Left lung (tissue), 10 donors: ENCODE results near the gene KCTD10. TPM values are rescaled to one million over a fixed set of nuclear protein-coding genes. Genes with fewer than 3 reads are reported as not detected.

ENCODE experiments used
- ATAC-seq: fragments of 200-7000 bp; cut with Tn5 transposase; one replicate; pipeline ENCODE4 v1.9.1; 2020; ENCODE audit warnings: moderate library complexity
- DNase-seq, 4 donors: peaks; one replicate each; pipeline ENCODE4 v3.0.0-alpha.2; 2013 to 2020
- H3K27ac ChIP-seq, 2 donors: fragments of 200-600 bp; sonication (generic) in 1 of 2; one replicate each; pipeline versions ENCODE4 v1.5.0 to v1.8.0; 2020 to 2021
- H3K27me3 ChIP-seq, 2 donors: fragments of 200-600 bp; sonication (generic) in 1 of 2; one replicate each; pipeline versions ENCODE4 v1.5.0 to v1.8.0; 2020 to 2021
- H3K36me3 ChIP-seq, 2 donors: fragments of 200-600 bp; sonication (generic) in 1 of 2; one replicate each; pipeline versions ENCODE4 v1.5.0 to v1.8.0; 2020 to 2021
- H3K4me1 ChIP-seq, 2 donors: fragments of 200-600 bp; one replicate each; pipeline ENCODE4 v1.8.0; 2021
- H3K4me3 ChIP-seq, 2 donors: fragments of 200-600 bp; sonication (generic) in 1 of 2; one replicate each; pipeline versions ENCODE4 v1.5.0 to v1.8.0; 2020 to 2021; ENCODE audit warnings: mild to moderate bottlenecking in 1 of 2
- H3K9me3 ChIP-seq, 2 donors: fragments of 200-600 bp; sonication (generic) in 1 of 2; one replicate each; pipeline versions ENCODE4 v1.5.0 to v1.8.0; 2020 to 2021
- CTCF ChIP-seq, 2 donors: fragments of 200-600 bp; sonication (generic) in 1 of 2; IDR thresholded peaks; one replicate each; pipeline versions ENCODE4 v1.5.0 to v1.8.0; 2021; ENCODE audit warnings: antibody characterized with exemption in 2 of 2
- intact Hi-C, 2 donors: fragments of 100-400 bp; cut with DNase I; formaldehyde crosslinking; loops; one replicate each; pipeline versions ENCODE4 v1.11.2 to v1.14.2; 2022
- polyA plus RNA-seq, 6 donors: library from polyadenylated mRNA; unstranded; fragments of 120-200 nt; gene quantifications; one replicate each; pipeline ENCODE4 v1.2.1, GENCODE V29; 2013; ENCODE audit not compliant: insufficient read length in 6 of 6
- total RNA-seq, 2 donors: library from RNA; stranded (reverse); fragmentation: NEBNext Ultra II Directional; extraction: Animal tissue kit (Norgen Biotek cat#: 25700); gene quantifications; one replicate each; pipeline ENCODE4 v1.2.1, GENCODE V29; 2021
- donor health status: DM: no; HTN: yes; CAD: no.
- donor health status: DM: no; HTN: no; CAD: no.

The KCTD10 gene
- total and polyA plus RNA-seq, 8 donors: 42.7 to 68.2 (median 49.7) TPM

GRCh38 chr12:109496306-109496705 is 19.2 kb upstream of the KCTD10 start:
- no peak for ATAC-seq
- Histone ChIP-seq H3K27ac (no peak overlapping the region), H3K36me3 (peaks cover 2 to 96% of the 10 kb centered on the region in 2 donors)

GRCh38 chr12:109495012-109495411 is 17.9 kb upstream of the KCTD10 start:
- H3K36me3 ChIP-seq: peaks cover 2 to 96% of the 10 kb centered on the region in 2 donors
- intact Hi-C loops: no loop called here
- H3K9me3 ChIP-seq: no peaks in the 10 kb centered on the region
- H3K4me3 ChIP-seq: no peak overlapping the region
- DNase-seq (no peak), ATAC-seq (no peak)
- no peaks in the 10 kb centered on the region for H3K27me3 ChIP-seq
- H3K27ac ChIP-seq: no peak overlapping the region
- TF ChIP-seq CTCF (IDR thresholded peaks at IDR 0.05): no peak
- no peaks in the 10 kb centered on the region for H3K4me1 ChIP-seq

More at GRCh38 chr12:109496306-109496705, 19.2 kb upstream of the KCTD10 start:
- H3K4me1 ChIP-seq: no peaks in the 10 kb centered on the region
- H3K27me3 ChIP-seq: no peaks in the 10 kb centered on the region
- H3K9me3 ChIP-seq: no peaks in the 10 kb centered on the region
- DNase-seq: no peak
- no peak overlapping the region for H3K4me3 ChIP-seq
- no peak for TF ChIP-seq CTCF (IDR thresholded peaks at IDR 0.05)
- intact Hi-C loops: no loop called here

GRCh38 chr12:109494348-109494881 is 17.3 kb upstream of the KCTD10 start:
- peaks cover 1 to 96% of the 10 kb centered on the region in 2 donors for H3K36me3 ChIP-seq
- no peaks in the 10 kb centered on the region for H3K4me1 ChIP-seq
- H3K4me3 ChIP-seq: no peak overlapping the region
- DNase-seq (no peak), ATAC-seq (no peak)
- TF ChIP-seq CTCF (IDR thresholded peaks at IDR 0.05): no peak
- intact Hi-C loops: no loop called here
- H3K9me3 ChIP-seq: no peaks in the 10 kb centered on the region
- no peaks in the 10 kb centered on the region for H3K27me3 ChIP-seq
- no peak overlapping the region for H3K27ac ChIP-seq

- Histone ChIP-seq H3K36me3 (peaks cover 0 to 96% of the 10 kb centered on the region in 2 donors), H3K4me1 (no peaks in the 10 kb centered on the region), H3K4me3 (no peak overlapping the region), H3K27me3 (no peaks in the 10 kb centered on the region), H3K27ac (no peak overlapping the region), H3K9me3 (no peaks in the 10 kb centered on the region)
- no peak for ATAC-seq
- DNase-seq: no peak
- intact Hi-C loops: no loop called here
- TF ChIP-seq CTCF (IDR thresholded peaks at IDR 0.05): no peak
Measured at GRCh38 chr12:109493938-109494337, 16.8 kb upstream of the KCTD10 start.

- H3K36me3 ChIP-seq: peaks cover 0 to 96% of the 10 kb centered on the region in 2 donors
- TF ChIP-seq CTCF (IDR thresholded peaks at IDR 0.05): no peak
- no peaks in the 10 kb centered on the region for H3K27me3 ChIP-seq
- H3K9me3 ChIP-seq: no peaks in the 10 kb centered on the region
- no peak for ATAC-seq
- no peaks in the 10 kb centered on the region for H3K4me1 ChIP-seq
- H3K4me3 ChIP-seq: no peak overlapping the region
- DNase-seq: no peak
- intact Hi-C loops: no loop called here
- H3K27ac ChIP-seq: no peak overlapping the region
Measured at GRCh38 chr12:109493090-109493489, 16.0 kb upstream of the KCTD10 start.
